ENCODE results near the gene ATN1.

DNA sequence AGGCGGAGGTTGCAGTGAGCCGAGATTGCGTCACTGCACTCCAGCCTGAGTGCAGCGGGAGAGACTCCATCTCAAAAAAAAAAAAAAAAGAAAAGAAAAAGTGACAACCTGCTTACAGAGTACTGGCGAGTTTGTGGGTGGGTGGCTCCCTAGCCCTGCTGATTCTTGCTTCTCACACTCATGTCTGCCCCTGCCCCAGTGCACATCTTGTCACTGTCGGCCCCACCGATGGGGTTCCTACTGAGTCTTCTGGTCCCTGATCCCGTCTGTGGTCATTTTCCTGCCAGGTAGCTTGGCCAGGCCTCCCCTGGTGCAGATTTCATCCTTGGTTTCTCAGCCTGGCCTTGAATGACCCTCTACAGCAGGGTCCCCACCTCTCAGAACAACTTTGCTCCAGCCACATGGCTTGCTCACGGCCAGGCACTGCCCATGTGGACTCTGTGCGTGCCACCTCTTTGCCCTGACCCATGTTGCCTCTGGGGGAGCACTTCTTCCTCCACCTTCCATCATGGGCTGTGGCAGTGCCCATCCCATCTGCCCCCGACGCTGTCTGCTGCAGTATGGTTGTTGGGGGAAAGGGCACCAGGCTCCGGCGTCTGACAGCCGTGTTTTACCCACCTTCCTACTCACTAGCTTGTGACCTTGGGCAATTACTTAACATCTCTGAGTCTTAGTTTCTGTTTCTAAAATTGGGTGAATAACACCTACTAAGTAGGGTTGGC lies 21.3 kb downstream of the ATN1 start:
- TF ChIP-seq, protein P1, sequence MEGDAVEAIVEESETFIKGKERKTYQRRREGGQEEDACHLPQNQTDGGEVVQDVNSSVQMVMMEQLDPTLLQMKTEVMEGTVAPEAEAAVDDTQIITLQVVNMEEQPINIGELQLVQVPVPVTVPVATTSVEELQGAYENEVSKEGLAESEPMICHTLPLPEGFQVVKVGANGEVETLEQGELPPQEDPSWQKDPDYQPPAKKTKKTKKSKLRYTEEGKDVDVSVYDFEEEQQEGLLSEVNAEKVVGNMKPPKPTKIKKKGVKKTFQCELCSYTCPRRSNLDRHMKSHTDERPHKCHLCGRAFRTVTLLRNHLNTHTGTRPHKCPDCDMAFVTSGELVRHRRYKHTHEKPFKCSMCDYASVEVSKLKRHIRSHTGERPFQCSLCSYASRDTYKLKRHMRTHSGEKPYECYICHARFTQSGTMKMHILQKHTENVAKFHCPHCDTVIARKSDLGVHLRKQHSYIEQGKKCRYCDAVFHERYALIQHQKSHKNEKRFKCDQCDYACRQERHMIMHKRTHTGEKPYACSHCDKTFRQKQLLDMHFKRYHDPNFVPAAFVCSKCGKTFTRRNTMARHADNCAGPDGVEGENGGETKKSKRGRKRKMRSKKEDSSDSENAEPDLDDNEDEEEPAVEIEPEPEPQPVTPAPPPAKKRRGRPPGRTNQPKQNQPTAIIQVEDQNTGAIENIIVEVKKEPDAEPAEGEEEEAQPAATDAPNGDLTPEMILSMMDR (IDR thresholded peaks at IDR 0.05): no peak
- no peak for TF ChIP-seq POLR2A (IDR thresholded peaks at IDR 0.05)
